Fibroblast of skin of left biceps (primary cell): ENCODE measurements around the gene BACH2.
"Not testable (repeated sequence)": the region's sequence is repeated elsewhere in the genome, so short reads cannot be mapped to it uniquely, and the experiment has no call there.

Experiments
- DNase-seq, 2 experiments: peaks; one replicate each; pipeline ENCODE4 v3.0.0-alpha.2; 2013; ENCODE audit warnings: low read depth in 2 of 2

Gene BACH2

GRCh38 chr6:90301816-90302215 lies 5.2 kb upstream of the BACH2 start:
- DNase-seq = no peak

- DNase-seq = no peak
Observed at GRCh38 chr6:90298459-90299053, 1.9 kb upstream of the BACH2 start.

- no peak for DNase-seq
Observed at GRCh38 chr6:90297867-90298381, 1.3 kb upstream of the BACH2 start.

- DNase-seq = no peak
Observed at GRCh38 chr6:90297115-90297866, 648 bp upstream of the BACH2 start.

- DNase-seq = peak in 1 of 2 experiments; percentile 36
Observed at GRCh38 chr6:90295854-90296340, 746 bp downstream of the BACH2 start.

- no peak for DNase-seq
Observed at GRCh38 chr6:90294989-90295853, 1.4 kb downstream of the BACH2 start.

- DNase-seq = no peak
Observed at GRCh38 chr6:90294614-90294988, 2.0 kb downstream of the BACH2 start.

GRCh38 chr6:90294008-90294511 lies 2.6 kb downstream of the BACH2 start:
- no peak for DNase-seq

- DNase-seq = no peak
Observed at GRCh38 chr6:90293319-90293953, 3.2 kb downstream of the BACH2 start.

- DNase-seq = no peak
Observed at GRCh38 chr6:90291565-90291964, 5.1 kb downstream of the BACH2 start.

GRCh38 chr6:90290811-90291420 lies 5.7 kb downstream of the BACH2 start:
- DNase-seq = no peak

GRCh38 chr6:90289902-90290301 lies 6.7 kb downstream of the BACH2 start:
- no peak for DNase-seq

- no peak for DNase-seq
Observed at GRCh38 chr6:90288404-90288803, 8.2 kb downstream of the BACH2 start.

- no peak for DNase-seq
Observed at GRCh38 chr6:90286884-90287488, 9.7 kb downstream of the BACH2 start.

- no peak for DNase-seq
Observed at GRCh38 chr6:90285611-90286381, 10.8 kb downstream of the BACH2 start.

GRCh38 chr6:90285042-90285481 lies 11.6 kb downstream of the BACH2 start:
- DNase-seq = no peak

GRCh38 chr6:90284236-90285041 lies 12.2 kb downstream of the BACH2 start:
- peak; percentile 76 to 81 for DNase-seq

GRCh38 chr6:90282265-90282664 lies 14.4 kb downstream of the BACH2 start:
- DNase-seq = not testable (repeated sequence)

- DNase-seq = no peak
Observed at GRCh38 chr6:90278129-90278528, 18.5 kb downstream of the BACH2 start.
